NB4 (cell line): Measurements from ENCODE around the gene PHYHIPL.

ENCODE experiments used
- MAX ChIP-seq: IDR thresholded peaks from 2 replicates; pipeline ENCODE4 v1.6.1; 2011; ENCODE audit warnings: low read depth, low read length
- MYC ChIP-seq: IDR thresholded peaks from 2 replicates; pipeline ENCODE4 v1.6.1; 2011; ENCODE audit warnings: low read depth, low read length
- POLR2A ChIP-seq: IDR thresholded peaks from 2 replicates; pipeline ENCODE4 v1.6.1; 2011; ENCODE audit warnings: mild to moderate bottlenecking; ENCODE audit not compliant: insufficient read length; ENCODE audit errors: extremely low read depth
- TF ChIP-seq, protein P1 (sequence below): IDR thresholded peaks from one replicate; pipeline ENCODE4 v1.5.1; 2012; ENCODE audit warnings: low read depth, low read length

- no peak for TF ChIP-seq MYC
- TF ChIP-seq, protein P1, sequence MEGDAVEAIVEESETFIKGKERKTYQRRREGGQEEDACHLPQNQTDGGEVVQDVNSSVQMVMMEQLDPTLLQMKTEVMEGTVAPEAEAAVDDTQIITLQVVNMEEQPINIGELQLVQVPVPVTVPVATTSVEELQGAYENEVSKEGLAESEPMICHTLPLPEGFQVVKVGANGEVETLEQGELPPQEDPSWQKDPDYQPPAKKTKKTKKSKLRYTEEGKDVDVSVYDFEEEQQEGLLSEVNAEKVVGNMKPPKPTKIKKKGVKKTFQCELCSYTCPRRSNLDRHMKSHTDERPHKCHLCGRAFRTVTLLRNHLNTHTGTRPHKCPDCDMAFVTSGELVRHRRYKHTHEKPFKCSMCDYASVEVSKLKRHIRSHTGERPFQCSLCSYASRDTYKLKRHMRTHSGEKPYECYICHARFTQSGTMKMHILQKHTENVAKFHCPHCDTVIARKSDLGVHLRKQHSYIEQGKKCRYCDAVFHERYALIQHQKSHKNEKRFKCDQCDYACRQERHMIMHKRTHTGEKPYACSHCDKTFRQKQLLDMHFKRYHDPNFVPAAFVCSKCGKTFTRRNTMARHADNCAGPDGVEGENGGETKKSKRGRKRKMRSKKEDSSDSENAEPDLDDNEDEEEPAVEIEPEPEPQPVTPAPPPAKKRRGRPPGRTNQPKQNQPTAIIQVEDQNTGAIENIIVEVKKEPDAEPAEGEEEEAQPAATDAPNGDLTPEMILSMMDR: no peak
- TF ChIP-seq POLR2A: no peak
- TF ChIP-seq MAX: no peak
These were observed 80.8 kb downstream of the PHYHIPL start for GRCh38 chr10:59257224-59257623.
